ENCODE results near the gene MEI1.

Gene MEI1

GRCh38 chr22:41841085-41841712, 141.9 kb downstream of the MEI1 start:
- H4K20me1 ChIP-seq (ENCODE audit: insufficient read depth, low read length): peaks cover 79% of the 10 kb centered on the region
- peaks cover 20% of the 10 kb centered on the region for H3K36me3 ChIP-seq (replicated peaks; ENCODE audit: insufficient read depth, low read length)
- no peaks in the 10 kb centered on the region; the same call in 1 of the 2 replicates for H3F3A ChIP-seq (ENCODE audit: insufficient read depth, low read length)
- DNase-seq: no peak
- peaks cover 98% of the 10 kb centered on the region for H3K79me2 ChIP-seq (ENCODE audit: low read length)
- H3K4me2 ChIP-seq (ENCODE audit: low read depth, low read length): no peak overlapping the region
- H3K4me3 ChIP-seq (ENCODE audit: low read length): no peak overlapping the region
- no peaks in the 10 kb centered on the region for H3K9me3 ChIP-seq (replicated peaks; ENCODE audit: insufficient read depth, low read length)
- H3K27ac ChIP-seq (ENCODE audit: low read length): no peak overlapping the region
- no peak overlapping the region for H3K9ac ChIP-seq (ENCODE audit: low read length)
- H3K4me1 ChIP-seq (ENCODE audit: low read length): peaks cover 4% of the 10 kb centered on the region
- no peak overlapping the region for H2AFZ ChIP-seq (ENCODE audit: low read length)
- TF ChIP-seq CTCF (IDR thresholded peaks at IDR 0.05; ENCODE audit: low read length) (no peak), EZH2 (optimal IDR thresholded peaks at IDR 0.05; ENCODE audit: low read depth, low read length) (no peak), EZH2phosphoT487 (IDR thresholded peaks at IDR 0.05; ENCODE audit: low read length) (no peak)
- H3K9me2 ChIP-seq (replicated peaks; ENCODE audit: insufficient read depth, low read length): no peaks in the 10 kb centered on the region
- H3K27me3 ChIP-seq (replicated peaks; ENCODE audit: insufficient read depth, low read length): no peaks in the 10 kb centered on the region

GRCh38 chr22:41842996-41843970, 144.0 kb downstream of the MEI1 start:
- Histone ChIP-seq H3K4me3 (ENCODE audit: low read length) (no peak overlapping the region), H3K4me1 (ENCODE audit: low read length) (no peaks in the 10 kb centered on the region; the same call in 1 of the 2 replicates), H3K9me3 (replicated peaks; ENCODE audit: insufficient read depth, low read length) (no peaks in the 10 kb centered on the region), H2AFZ (ENCODE audit: low read length) (no peak overlapping the region), H4K20me1 (ENCODE audit: insufficient read depth, low read length) (peaks cover 86% of the 10 kb centered on the region), H3K27me3 (replicated peaks; ENCODE audit: insufficient read depth, low read length) (no peaks in the 10 kb centered on the region), H3K36me3 (replicated peaks; ENCODE audit: insufficient read depth, low read length) (peaks cover 14% of the 10 kb centered on the region), H3K27ac (ENCODE audit: low read length) (no peak overlapping the region), H3K4me2 (ENCODE audit: low read depth, low read length) (no peak overlapping the region), H3K9me2 (replicated peaks; ENCODE audit: insufficient read depth, low read length) (no peaks in the 10 kb centered on the region), H3K9ac (ENCODE audit: low read length) (no peak overlapping the region), H3F3A (ENCODE audit: insufficient read depth, low read length) (peaks cover 4% of the 10 kb centered on the region; the same call in 1 of the 2 replicates), H3K79me2 (ENCODE audit: low read length) (peaks cover 97% of the 10 kb centered on the region)
- no peak for DNase-seq
- TF ChIP-seq EZH2 (optimal IDR thresholded peaks at IDR 0.05; ENCODE audit: low read depth, low read length): no peak
- TF ChIP-seq EZH2phosphoT487 (IDR thresholded peaks at IDR 0.05; ENCODE audit: low read length): no peak
- no peak for TF ChIP-seq CTCF (IDR thresholded peaks at IDR 0.05; ENCODE audit: low read length)

- H4K20me1 ChIP-seq (ENCODE audit: insufficient read depth, low read length): peaks cover 88% of the 10 kb centered on the region
- TF ChIP-seq CTCF (IDR thresholded peaks at IDR 0.05; ENCODE audit: low read length) (no peak), EZH2phosphoT487 (IDR thresholded peaks at IDR 0.05; ENCODE audit: low read length) (no peak), EZH2 (optimal IDR thresholded peaks at IDR 0.05; ENCODE audit: low read depth, low read length) (no peak)
- H3K4me2 ChIP-seq (ENCODE audit: low read depth, low read length): no peak overlapping the region
- H3K79me2 ChIP-seq (ENCODE audit: low read length): peaks cover 97% of the 10 kb centered on the region
- H2AFZ ChIP-seq (ENCODE audit: low read length): no peak overlapping the region
- peaks cover 4% of the 10 kb centered on the region; the same call in 1 of the 2 replicates for H3F3A ChIP-seq (ENCODE audit: insufficient read depth, low read length)
- H3K27me3 ChIP-seq (replicated peaks; ENCODE audit: insufficient read depth, low read length): no peaks in the 10 kb centered on the region
- H3K9me3 ChIP-seq (replicated peaks; ENCODE audit: insufficient read depth, low read length): no peaks in the 10 kb centered on the region
- no peak overlapping the region for H3K4me3 ChIP-seq (ENCODE audit: low read length)
- peaks cover 19% of the 10 kb centered on the region for H3K36me3 ChIP-seq (replicated peaks; ENCODE audit: insufficient read depth, low read length)
- H3K27ac ChIP-seq (ENCODE audit: low read length): no peak overlapping the region
- no peak overlapping the region for H3K9ac ChIP-seq (ENCODE audit: low read length)
- no peak for DNase-seq
- no peaks in the 10 kb centered on the region; the same call in 1 of the 2 replicates for H3K4me1 ChIP-seq (ENCODE audit: low read length)
- no peaks in the 10 kb centered on the region for H3K9me2 ChIP-seq (replicated peaks; ENCODE audit: insufficient read depth, low read length)
These were observed 144.7 kb downstream of the MEI1 start for GRCh38 chr22:41844036-41844435.
